Activated naive CD8-positive, alpha-beta T cell treated with anti-CD3 and anti-CD28 coated beads for 36 hours (primary cell): ENCODE data around the gene PROX2. TPM values are rescaled to one million over a fixed set of nuclear protein-coding genes. Genes with fewer than 3 reads are reported as not detected.

Source experiments
- DNase-seq: peaks from one replicate; pipeline ENCODE4 v3.0.0; 2021
- H3K27ac Mint-ChIP-seq: one replicate; pipeline ENCODE4 v1.8.0; 2022; ENCODE audit warnings: mild to moderate bottlenecking, moderate library complexity, mixed read lengths
- H3K27me3 Mint-ChIP-seq: one replicate; pipeline ENCODE4 v1.8.0; 2022; ENCODE audit warnings: mild to moderate bottlenecking, mixed read lengths
- H3K36me3 Mint-ChIP-seq: one replicate; pipeline ENCODE4 v1.8.0; 2021; ENCODE audit warnings: mild to moderate bottlenecking, mixed read lengths
- H3K4me1 Mint-ChIP-seq: one replicate; pipeline ENCODE4 v1.8.0; 2021; ENCODE audit warnings: mixed read lengths
- H3K4me3 Mint-ChIP-seq: one replicate; pipeline ENCODE4 v1.8.0; 2022; ENCODE audit warnings: mild to moderate bottlenecking, moderate library complexity, mixed read lengths
- H3K9me3 Mint-ChIP-seq: one replicate; pipeline ENCODE4 v1.8.0; 2022; ENCODE audit warnings: mixed read lengths
- total RNA-seq, 2 experiments: library from RNA; stranded (reverse); gene quantifications; one replicate each; pipeline ENCODE4 v1.2.3, GENCODE V29; 2021

The PROX2 gene
- total RNA-seq: 1 to 10 TPM in 1 of 2 experiments, under 1 TPM in 1; 0.87 to 1.5 TPM

GRCh38 chr14:74875941-74876913 lies at the start of gene PROX2:
PROX2 (minus strand) TSS chr14:74876145; CDS start chr14:74863834, 12,311 bp downstream.
- H3K36me3 Mint-ChIP-seq: no peaks in the 10 kb centered on the region
- H3K4me3 Mint-ChIP-seq: peak within 1 kb of the TSS; percentile 73
- DNase-seq: peak; percentile 36

GRCh38 chr14:74924061-74924460 lies 48.1 kb upstream of the PROX2 start:
- peaks cover 4% of the 10 kb centered on the region for H3K4me1 Mint-ChIP-seq
- H3K27me3 Mint-ChIP-seq: no peaks in the 10 kb centered on the region
- DNase-seq: no peak
- no peaks in the 10 kb centered on the region for H3K9me3 Mint-ChIP-seq
- no peaks in the 10 kb centered on the region for H3K36me3 Mint-ChIP-seq
- peak overlapping the region; percentile 12 for H3K4me3 Mint-ChIP-seq
- no peak overlapping the region for H3K27ac Mint-ChIP-seq

More at GRCh38 chr14:74875941-74876913, at the start of gene PROX2:
- Mint-ChIP-seq H3K27ac (peak within 1 kb of the TSS; percentile 65), H3K27me3 (no peaks in the 10 kb centered on the region), H3K9me3 (no peaks in the 10 kb centered on the region), H3K4me1 (peaks cover 31% of the 10 kb centered on the region)

- DNase-seq: peak; percentile 82
- Mint-ChIP-seq H3K4me1 (peaks cover 4% of the 10 kb centered on the region), H3K4me3 (peak within 1 kb of the TSS; percentile 81), H3K9me3 (no peaks in the 10 kb centered on the region), H3K36me3 (no peaks in the 10 kb centered on the region), H3K27me3 (no peaks in the 10 kb centered on the region), H3K27ac (no peak within 1 kb of the TSS)
Observed at GRCh38 chr14:74922752-74923401, 46.9 kb upstream of the PROX2 start, which contains the start of gene RPS6KL1. RPS6KL1 (minus strand) TSS chr14:74923260; CDS start chr14:74921541, 1,719 bp downstream.

- H3K27ac Mint-ChIP-seq: no peak overlapping the region
- peaks cover 4% of the 10 kb centered on the region for H3K4me1 Mint-ChIP-seq
- no peak for DNase-seq
- H3K36me3 Mint-ChIP-seq: no peaks in the 10 kb centered on the region
- no peaks in the 10 kb centered on the region for H3K27me3 Mint-ChIP-seq
- peak overlapping the region; percentile 81 for H3K4me3 Mint-ChIP-seq
- H3K9me3 Mint-ChIP-seq: no peaks in the 10 kb centered on the region
Observed at GRCh38 chr14:74921987-74922751, 46.2 kb upstream of the PROX2 start.

GRCh38 chr14:74921053-74921620 lies 45.2 kb upstream of the PROX2 start:
- no peak overlapping the region for H3K27ac Mint-ChIP-seq

GRCh38 chr14:74920281-74920680 lies 44.3 kb upstream of the PROX2 start:
- Mint-ChIP-seq H3K4me3 (no peak overlapping the region), H3K9me3 (no peaks in the 10 kb centered on the region), H3K27me3 (no peaks in the 10 kb centered on the region)

More at GRCh38 chr14:74921053-74921620, 45.2 kb upstream of the PROX2 start:
- Mint-ChIP-seq H3K4me3 (no peak overlapping the region), H3K9me3 (no peaks in the 10 kb centered on the region), H3K4me1 (peaks cover 4% of the 10 kb centered on the region), H3K36me3 (no peaks in the 10 kb centered on the region), H3K27me3 (no peaks in the 10 kb centered on the region)
- no peak for DNase-seq

GRCh38 chr14:74919421-74920165 lies 43.6 kb upstream of the PROX2 start:
- H3K27ac Mint-ChIP-seq: no peak overlapping the region
- no peaks in the 10 kb centered on the region for H3K9me3 Mint-ChIP-seq
- no peaks in the 10 kb centered on the region for H3K27me3 Mint-ChIP-seq
- H3K4me1 Mint-ChIP-seq: peaks cover 4% of the 10 kb centered on the region
- no peak overlapping the region for H3K4me3 Mint-ChIP-seq
- no peak for DNase-seq
- H3K36me3 Mint-ChIP-seq: no peaks in the 10 kb centered on the region

More at GRCh38 chr14:74920281-74920680, 44.3 kb upstream of the PROX2 start:
- H3K36me3 Mint-ChIP-seq: no peaks in the 10 kb centered on the region
- DNase-seq: no peak
- H3K4me1 Mint-ChIP-seq: peaks cover 4% of the 10 kb centered on the region
- H3K27ac Mint-ChIP-seq: no peak overlapping the region

GRCh38 chr14:74918380-74918779 lies 42.4 kb upstream of the PROX2 start:
- H3K27me3 Mint-ChIP-seq: no peaks in the 10 kb centered on the region
- no peak overlapping the region for H3K27ac Mint-ChIP-seq
- peaks cover under 1% of the 10 kb centered on the region for H3K4me1 Mint-ChIP-seq
- H3K4me3 Mint-ChIP-seq: no peak overlapping the region
- H3K36me3 Mint-ChIP-seq: no peaks in the 10 kb centered on the region
- no peak for DNase-seq
- no peaks in the 10 kb centered on the region for H3K9me3 Mint-ChIP-seq

- H3K4me3 Mint-ChIP-seq: no peak overlapping the region
- no peak overlapping the region for H3K27ac Mint-ChIP-seq
- no peaks in the 10 kb centered on the region for H3K36me3 Mint-ChIP-seq
- no peak for DNase-seq
- no peaks in the 10 kb centered on the region for H3K27me3 Mint-ChIP-seq
- no peaks in the 10 kb centered on the region for H3K4me1 Mint-ChIP-seq
- H3K9me3 Mint-ChIP-seq: no peaks in the 10 kb centered on the region
Observed at GRCh38 chr14:74917646-74918081, 41.7 kb upstream of the PROX2 start.

GRCh38 chr14:74917178-74917543 lies 41.2 kb upstream of the PROX2 start:
- Mint-ChIP-seq H3K9me3 (no peaks in the 10 kb centered on the region), H3K27me3 (no peaks in the 10 kb centered on the region), H3K36me3 (no peaks in the 10 kb centered on the region), H3K4me1 (no peaks in the 10 kb centered on the region), H3K4me3 (no peak overlapping the region), H3K27ac (no peak overlapping the region)
- no peak for DNase-seq

GRCh38 chr14:74915826-74916225 lies 39.9 kb upstream of the PROX2 start:
- H3K27me3 Mint-ChIP-seq: no peaks in the 10 kb centered on the region
- H3K27ac Mint-ChIP-seq: no peak overlapping the region
- H3K9me3 Mint-ChIP-seq: no peaks in the 10 kb centered on the region
- H3K4me1 Mint-ChIP-seq: no peaks in the 10 kb centered on the region
- no peak overlapping the region for H3K4me3 Mint-ChIP-seq
- H3K36me3 Mint-ChIP-seq: no peaks in the 10 kb centered on the region
- DNase-seq: no peak

- no peak overlapping the region for H3K4me3 Mint-ChIP-seq
- H3K27me3 Mint-ChIP-seq: no peaks in the 10 kb centered on the region
- DNase-seq: no peak
- no peaks in the 10 kb centered on the region for H3K4me1 Mint-ChIP-seq
- no peak overlapping the region for H3K27ac Mint-ChIP-seq
- H3K36me3 Mint-ChIP-seq: no peaks in the 10 kb centered on the region
- H3K9me3 Mint-ChIP-seq: no peaks in the 10 kb centered on the region
Observed at GRCh38 chr14:74915426-74915825, 39.5 kb upstream of the PROX2 start.

GRCh38 chr14:74913986-74914573 lies 38.1 kb upstream of the PROX2 start:
- Mint-ChIP-seq H3K27ac (no peak overlapping the region), H3K4me1 (no peaks in the 10 kb centered on the region), H3K9me3 (no peaks in the 10 kb centered on the region), H3K27me3 (no peaks in the 10 kb centered on the region), H3K4me3 (no peak overlapping the region), H3K36me3 (no peaks in the 10 kb centered on the region)
- no peak for DNase-seq
